Renal cortical epithelial cell (primary cell): ENCODE measurements around the gene TARS3. TPM values are rescaled to one million over a fixed set of nuclear protein-coding genes. Genes with fewer than 3 reads are reported as not detected.
"Not testable (repeated sequence)": the region's sequence is repeated elsewhere in the genome, so short reads cannot be mapped to it uniquely, and the experiment has no call there.

Experiments
- DNase-seq: peaks from one replicate; pipeline ENCODE4 v3.0.0-alpha.2; 2011; ENCODE audit warnings: low read depth
- total RNA-seq: library from RNA; depleted of rRNA; stranded (reverse); fragments of >200 nt; gene quantifications from 2 replicates; pipeline ENCODE4 v1.2.3, GENCODE V29; 2014

Gene TARS3
- total RNA-seq, result 10.2 and 11.3 TPM in 2 replicates

DNA sequence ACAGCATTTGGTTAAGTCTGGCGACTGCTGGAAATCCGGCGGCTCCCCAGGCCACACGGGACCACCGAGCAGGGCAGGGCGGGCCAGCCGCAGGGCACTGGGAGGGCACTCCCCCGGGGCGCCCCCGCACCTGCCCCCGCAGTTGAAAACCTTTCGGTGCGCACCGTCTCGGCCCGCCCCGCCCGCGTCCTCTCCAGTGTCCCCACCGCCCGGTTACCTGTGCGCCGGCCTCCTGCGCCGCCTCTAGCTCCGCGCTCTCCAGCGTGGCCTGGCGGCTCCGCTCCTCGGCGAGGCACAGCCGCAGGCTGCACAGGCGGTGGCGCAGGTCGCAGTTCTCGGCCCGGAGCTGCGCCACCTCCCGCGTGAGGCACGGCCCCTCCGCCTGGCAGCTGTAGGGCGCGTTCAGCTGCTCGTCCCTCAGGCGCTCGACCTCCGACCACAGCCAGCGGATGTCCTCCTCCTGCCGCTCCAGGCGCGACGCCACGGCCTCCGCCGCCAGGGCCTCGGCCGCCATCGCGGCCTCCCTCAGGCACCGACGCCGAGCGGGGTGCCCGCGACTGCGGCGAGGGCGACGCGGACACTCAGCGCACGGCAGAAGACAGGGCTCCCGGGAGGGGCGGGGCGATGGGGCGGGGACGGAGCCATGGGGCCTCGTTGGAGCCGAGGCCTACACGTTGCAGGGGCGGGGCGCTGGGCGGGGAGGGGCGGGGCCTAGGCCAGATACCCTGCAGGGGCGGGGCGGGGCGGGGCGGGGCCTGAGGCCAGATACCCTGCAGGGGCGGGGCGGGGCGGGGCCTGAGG, at the start of gene TARS3:
TSS of gene TARS3 (minus strand) at position 600 of the 801 bp plus-strand sequence. CDS start at position 514, 86 bp downstream.
- DNase-seq, result peak; percentile 60

DNA sequence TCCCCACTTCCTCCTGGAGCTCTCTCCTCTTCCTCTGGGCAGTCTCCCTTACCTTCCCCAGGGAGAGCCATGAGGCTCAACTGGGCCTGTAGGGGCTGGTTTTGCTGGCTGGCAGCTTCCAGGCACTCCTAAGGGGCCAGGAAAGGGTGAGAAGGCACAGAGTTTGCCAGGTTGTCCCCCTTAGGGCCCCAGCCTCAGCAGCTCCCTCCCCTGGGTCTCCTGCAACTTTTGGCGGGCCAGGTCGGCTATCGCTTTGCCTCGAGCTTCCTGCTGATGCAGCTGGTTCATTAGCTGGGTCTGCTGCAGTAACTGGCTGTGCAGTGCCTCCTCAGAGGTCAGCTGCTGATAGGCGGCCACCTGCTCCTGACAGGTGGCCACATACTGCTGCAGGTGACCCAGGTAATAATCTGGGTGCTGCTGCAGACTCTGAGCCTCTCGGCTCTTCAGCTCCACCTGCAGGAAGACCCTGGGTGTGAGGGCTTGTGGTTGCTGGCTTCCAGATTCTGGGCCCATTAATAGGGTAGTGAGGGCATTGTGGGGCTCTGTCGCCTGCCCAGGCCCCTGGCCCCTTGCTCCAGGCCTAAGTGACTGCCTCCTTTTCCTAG, 49.3 kb upstream of the TARS3 start:
- DNase-seq, result no peak

DNA sequence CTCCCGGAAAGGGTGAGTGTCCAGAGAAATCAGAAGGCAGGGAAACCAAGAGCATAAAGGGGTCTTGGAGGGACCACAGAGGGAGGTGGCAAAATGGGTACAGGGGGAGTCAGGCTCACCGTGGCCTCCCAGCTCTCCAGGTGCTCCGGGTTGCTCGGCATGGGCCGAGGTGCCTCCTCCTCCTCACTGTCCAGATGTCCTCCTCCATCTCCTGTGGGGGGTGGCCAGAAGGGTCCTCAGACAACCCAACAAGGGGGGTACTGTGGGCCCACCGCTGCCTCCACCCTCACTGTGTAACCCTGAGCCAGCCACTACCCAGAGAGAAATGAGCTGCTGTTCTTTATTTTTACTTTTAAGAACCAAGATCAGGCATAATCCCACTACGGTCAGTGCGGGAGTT, 48.6 kb upstream of the TARS3 start:
- DNase-seq, result no peak

DNA sequence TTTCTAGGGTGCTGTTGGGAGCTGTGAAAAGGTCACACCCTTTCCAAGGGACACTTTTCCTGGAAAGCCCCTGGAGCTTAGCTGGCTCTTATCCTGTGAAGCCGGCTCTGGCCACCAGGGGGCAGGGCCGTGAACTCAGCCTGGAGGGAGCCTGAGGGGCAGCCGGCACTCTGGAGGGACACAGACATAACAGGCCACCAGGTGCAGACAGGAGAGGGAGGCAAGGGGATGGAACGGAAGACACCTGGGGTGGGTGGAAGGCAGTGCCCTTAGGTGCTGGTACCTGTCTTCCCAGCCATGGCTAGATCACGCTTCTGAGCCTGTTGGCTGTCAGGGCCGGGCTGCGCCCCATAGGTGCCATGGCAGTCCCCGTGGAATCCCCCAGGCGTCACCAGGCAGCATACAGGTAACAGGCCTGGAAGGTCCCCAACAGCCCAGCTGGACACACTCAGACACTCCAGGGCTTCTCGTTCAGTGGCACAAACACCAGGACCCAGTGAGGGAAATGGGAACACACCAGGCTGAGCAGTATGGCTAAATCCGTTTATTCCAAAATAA, 42.9 kb upstream of the TARS3 start:
- not testable (repeated sequence) for DNase-seq

DNA sequence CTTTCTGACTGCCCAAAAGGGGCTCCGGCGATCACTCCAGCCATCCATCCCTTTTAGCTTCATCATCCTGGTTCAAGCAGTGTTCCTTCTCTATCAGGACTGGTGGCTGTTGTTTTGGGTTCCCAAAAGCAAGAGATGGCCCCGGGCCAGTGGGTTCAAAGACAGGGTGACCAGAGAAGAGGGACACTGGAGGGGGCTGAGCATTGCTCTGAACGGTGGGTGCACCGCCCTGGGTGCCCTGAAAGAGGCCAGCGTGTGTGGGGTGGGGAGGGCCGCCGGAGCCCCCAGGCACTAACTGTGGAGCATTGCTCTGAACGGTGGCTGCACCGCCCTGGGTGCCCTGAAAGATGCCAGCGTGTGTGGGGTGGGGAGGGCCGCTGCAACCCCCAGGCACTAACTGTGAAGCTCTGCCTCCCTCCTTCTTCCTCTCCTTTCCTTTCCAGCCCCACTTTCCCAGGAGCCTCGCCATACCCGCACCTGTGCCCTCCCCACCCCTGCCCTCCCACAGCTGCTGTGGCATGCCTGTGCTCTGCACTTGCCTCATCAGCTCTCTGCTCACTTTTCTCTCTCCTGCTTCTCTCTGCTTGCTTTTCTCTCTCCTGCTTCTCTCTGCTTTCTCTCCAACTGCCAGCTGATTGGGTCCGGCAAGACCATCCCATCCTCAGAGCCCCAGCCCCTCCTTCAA, 41.6 kb upstream of the TARS3 start:
- no peak for DNase-seq

DNA sequence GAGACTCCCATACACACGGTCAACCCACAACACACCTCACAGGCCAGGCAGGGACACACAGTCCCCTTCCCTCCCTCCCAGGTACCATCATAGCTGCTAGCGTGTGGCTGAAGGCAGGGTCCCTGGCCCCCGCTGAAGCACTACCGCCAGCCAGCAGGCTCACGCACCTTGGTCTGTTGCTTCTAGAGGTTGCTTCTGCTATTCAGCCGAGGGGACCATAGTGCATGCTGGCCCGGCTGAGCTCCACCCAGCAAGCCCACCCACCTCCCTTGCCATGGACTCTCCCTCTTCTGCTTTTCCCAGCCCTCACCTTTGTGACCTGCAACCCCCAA, 41.0 kb upstream of the TARS3 start:
- not testable (repeated sequence) for DNase-seq

DNA sequence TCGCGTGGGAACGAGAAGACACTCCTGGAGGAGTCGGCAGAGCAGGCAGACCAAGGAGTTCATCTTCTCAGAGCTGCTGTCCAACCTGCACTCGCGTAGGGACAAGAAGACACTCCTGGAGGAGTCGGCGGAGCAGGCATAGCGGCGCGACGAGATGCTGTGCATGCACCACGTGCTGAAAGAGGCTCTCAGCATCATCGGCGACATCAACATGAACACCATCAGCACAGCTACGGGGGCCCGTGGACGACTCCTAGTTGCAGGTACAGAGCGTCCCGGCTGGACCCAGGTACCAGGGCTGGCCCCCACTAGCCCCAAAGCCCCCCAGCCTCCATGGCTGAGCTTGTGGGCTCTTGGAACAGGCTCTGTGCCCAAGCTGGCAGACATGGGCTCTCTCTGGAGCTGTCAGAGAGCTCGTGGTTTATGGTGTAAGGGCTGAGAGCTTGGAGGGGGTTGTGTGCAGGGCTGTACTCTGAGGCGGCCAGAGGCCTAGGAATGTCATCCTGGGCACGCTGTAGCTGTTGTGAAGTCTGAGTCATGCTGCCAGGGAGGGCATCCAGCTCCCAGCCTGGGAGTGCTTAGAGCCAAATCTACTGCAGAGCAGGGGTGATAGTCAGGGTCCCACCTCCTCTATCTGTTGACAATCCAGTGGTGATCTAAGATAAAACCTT, 40.5 kb upstream of the TARS3 start:
- DNase-seq, result peak; percentile 53

GRCh38 chr15:101746716-101747082, 22.4 kb upstream of the TARS3 start:
- DNase-seq, result not testable (repeated sequence)

DNA sequence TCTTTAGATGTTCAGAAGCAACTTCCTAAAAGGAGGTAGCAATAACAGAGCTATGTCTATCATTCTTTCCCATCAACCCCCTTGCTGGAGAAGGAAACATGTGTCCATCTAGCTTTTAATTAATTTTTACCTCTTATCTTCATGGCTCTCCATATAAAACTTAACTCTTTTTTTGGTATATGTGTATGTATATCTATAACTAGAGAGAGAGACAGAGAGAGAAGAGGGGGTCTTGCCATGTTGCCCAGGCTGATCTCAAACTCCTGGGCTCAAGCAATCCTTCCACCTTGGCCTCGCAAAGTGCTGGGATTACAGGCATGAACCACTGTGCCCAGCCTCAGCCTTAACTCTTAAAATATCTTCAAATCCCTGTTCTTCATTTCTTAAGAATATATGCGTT, 10.6 kb upstream of the TARS3 start:
- DNase-seq, result not testable (repeated sequence)

- DNase-seq, result no peak
Observed at GRCh38 chr15:101733545-101733944, 9.3 kb upstream of the TARS3 start.

- DNase-seq, result no peak
Observed at GRCh38 chr15:101732772-101733171, 8.5 kb upstream of the TARS3 start.

DNA sequence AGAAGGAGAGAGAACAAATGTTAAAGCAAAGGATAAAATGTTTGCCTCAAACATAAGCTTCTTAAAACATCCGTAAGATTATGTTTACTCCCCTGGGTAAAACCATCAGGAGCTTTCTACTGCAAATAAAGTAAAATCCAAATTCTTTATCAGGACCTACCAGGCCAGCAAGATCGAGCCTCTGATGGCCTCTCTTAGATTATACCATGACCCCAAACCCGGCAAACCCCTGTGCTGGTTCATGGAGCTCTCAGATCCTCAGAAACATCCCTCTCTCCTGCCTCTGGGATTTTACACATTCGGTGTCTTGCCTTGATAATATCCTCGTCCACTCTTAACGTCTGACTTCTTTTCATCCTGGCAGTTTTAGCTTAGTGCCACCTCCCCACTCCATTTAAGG, 7.5 kb upstream of the TARS3 start:
- no peak for DNase-seq

- DNase-seq, result no peak
Observed at GRCh38 chr15:101727186-101727585, 2.9 kb upstream of the TARS3 start.

DNA sequence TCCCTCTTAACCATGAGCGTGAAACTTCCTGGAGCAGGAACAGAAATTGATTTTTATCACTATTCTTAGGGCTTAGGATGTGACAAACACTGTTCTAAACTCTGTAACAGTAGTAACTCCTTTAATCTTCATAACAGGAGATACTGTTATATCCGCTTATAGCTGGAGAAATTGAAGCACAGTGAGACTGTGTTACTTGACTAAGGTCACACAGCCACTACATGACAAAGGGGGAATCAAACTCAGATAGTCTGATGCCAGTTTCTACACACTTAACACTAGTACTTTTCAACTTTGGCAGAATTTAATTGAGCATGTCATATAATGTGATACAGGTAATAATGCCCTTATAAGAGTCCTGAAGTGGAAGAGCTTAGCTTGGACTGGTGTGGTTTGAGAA, 800 bp upstream of the TARS3 start:
- DNase-seq, result no peak

DNA sequence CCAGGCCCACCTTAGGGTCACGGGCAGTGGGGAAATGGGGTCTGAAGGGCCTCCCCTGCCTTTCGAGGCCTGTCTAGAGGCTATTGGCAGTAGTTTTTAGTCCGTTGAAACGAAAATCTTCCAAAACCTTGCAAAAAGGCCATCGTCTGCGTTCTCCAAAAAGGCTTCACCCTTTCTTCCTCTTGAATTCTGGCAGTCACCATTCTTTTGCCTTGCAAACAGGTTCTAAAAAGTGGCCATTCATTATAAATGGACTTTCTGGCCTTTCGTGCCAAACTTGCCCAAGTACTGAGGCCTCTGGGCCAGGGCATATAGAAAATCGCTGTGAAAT, 367 bp upstream of the TARS3 start:
- DNase-seq, result no peak

GRCh38 chr15:101723171-101723873, 951 bp downstream of the TARS3 start:
- peak; percentile 40 for DNase-seq

DNA sequence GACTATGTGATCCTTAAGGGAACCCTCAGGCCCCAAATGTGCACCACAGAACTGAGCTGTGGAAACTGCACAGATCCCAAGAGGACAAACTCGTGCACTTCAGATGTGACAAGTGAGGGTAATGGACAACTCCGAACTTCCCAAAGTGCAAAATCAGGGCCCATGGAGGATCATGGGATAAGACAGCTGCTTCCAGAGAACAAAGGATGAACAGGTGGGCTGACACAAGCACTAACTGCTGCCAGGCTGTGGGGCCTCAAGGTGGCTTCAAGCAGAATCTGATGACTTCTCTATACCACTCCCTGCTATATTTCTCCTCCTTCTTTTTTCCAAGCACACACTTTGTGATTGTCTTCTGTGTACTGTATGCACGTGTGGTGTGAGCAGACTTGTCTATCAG, 5.4 kb downstream of the TARS3 start:
- no peak for DNase-seq

- DNase-seq, result no peak
Observed at GRCh38 chr15:101712078-101712477, 12.2 kb downstream of the TARS3 start.

DNA sequence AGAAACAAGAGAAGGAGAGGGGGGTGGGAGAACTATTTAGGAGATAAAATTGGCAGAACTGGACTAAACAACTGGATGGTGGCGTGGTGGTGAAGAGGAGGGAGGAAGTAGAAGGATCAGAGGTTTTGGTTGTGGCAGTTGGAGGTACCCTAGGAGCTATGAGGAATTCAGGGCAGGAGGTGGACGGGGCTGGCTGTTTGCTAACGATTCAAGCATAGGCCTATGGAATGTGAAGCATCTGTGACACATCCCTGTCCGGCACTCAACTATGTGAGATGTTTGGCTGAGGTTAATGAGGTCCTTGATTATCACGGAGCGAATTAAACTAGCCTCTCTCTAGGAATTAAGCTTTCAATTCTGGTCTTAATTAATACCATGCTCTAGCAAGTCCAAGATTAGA, 13.5 kb downstream of the TARS3 start:
- peak; percentile 77 for DNase-seq

DNA sequence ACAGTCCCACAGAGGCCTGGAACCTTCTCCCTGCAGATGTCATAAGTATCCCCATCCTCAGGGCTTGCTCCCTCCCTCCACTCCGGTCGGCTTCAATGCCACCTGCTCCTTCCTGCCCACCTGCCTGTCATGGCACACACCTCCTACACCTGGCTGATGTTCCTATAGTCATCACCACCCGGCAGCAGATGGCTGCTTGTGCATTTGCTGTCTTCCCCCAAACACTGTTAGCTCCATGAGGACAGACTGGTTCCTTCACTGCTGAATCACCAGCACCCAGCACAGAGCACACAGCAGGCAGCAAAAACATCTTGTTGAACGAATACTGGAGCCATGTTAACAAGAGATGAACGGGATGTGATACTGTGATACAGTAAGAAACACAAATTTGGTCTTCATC, 14.8 kb downstream of the TARS3 start:
- DNase-seq, result no peak

- DNase-seq, result no peak
Observed at GRCh38 chr15:101707983-101708382, 16.3 kb downstream of the TARS3 start.

GRCh38 chr15:101702077-101702476, 22.2 kb downstream of the TARS3 start:
- DNase-seq, result no peak
